K562 (cell line): ENCODE measurements around the gene FBXL13. TPM values are rescaled to one million over a fixed set of nuclear protein-coding genes. Genes with fewer than 3 reads are reported as not detected.

Experiments used
- ATAC-seq: fragments of 200-7000 bp; cut with Tn5 transposase; 3 replicates; pipeline ENCODE4 v1.9.1; 2020; ENCODE audit warnings: moderate library complexity
- BruUV-seq: library from RNA; stranded (reverse); fragments of 400-500 nt; replicated peaks from 2 replicates; lab custom pipeline; 2021; lab: Mats Ljungman, UMichigan
- CTCF ChIA-PET: fragments of 300-600 bp; formaldehyde crosslinking; extraction: SDS; loops from one replicate; lab custom pipeline; 2021; ENCODE audit warnings: low intra/inter-chr PET ratio; lab: Yijun Ruan, JAX
- POLR2A ChIA-PET: fragments of 300-600, 350-650 bp; sonication (Branson Sonifier 250); formaldehyde crosslinking; extraction: SDS; loops from one replicate; lab custom pipeline; 2021; ENCODE audit warnings: antibody characterized with exemption, inconsistent platforms; lab: Yijun Ruan, JAX
- DNase-seq, 4 experiments: peaks; one replicate each; pipeline versions ENCODE4 v3.0.0 to v3.0.0-alpha.2; 2011 to 2018; ENCODE audit warnings: low spot score in 3 of 4, mixed read lengths in 3 of 4; ENCODE audit errors: extremely low read depth in 1 of 4
- FAIRE-seq: peaks from 2 replicates; lab custom pipeline; 2011; peaks lifted over from hg19 to GRCh38; lab: Jason Lieb, UNC
- H2AFZ ChIP-seq: 2 replicates; pipeline ENCODE4 v1.6.0; 2011; ENCODE audit warnings: low read depth, low read length, control low read depth, inconsistent platforms
- H3K27ac ChIP-seq: fragments of 200-600 bp; 3 replicates; pipeline ENCODE4 v1.8.0; 2011; ENCODE audit warnings: low read depth, mild to moderate bottlenecking, control low read depth, inconsistent platforms, low read length, moderate library complexity, mixed read lengths; ENCODE audit errors: extremely low read depth
- H3K27me3 ChIP-seq, 2 experiments: fragments of 300-600 bp in 1 of 2; 2 replicates in 1 of 2; 3 replicates in 1 of 2; pipeline versions ENCODE4 v1.6.0 to v1.8.0; 2011; ENCODE audit warnings: inconsistent platforms in 2 of 2, low read length in 2 of 2, mild to moderate bottlenecking in 1 of 2, mixed read lengths in 1 of 2, moderate library complexity in 1 of 2; ENCODE audit not compliant: control insufficient read depth in 2 of 2, insufficient read depth in 2 of 2
- H3K36me3 ChIP-seq: fragments of 300-600 bp; 3 replicates; pipeline ENCODE4 v1.8.0; 2011; ENCODE audit warnings: mild to moderate bottlenecking, low read length, inconsistent platforms; ENCODE audit not compliant: control insufficient read depth, insufficient read depth
- H3K4me1 ChIP-seq, 2 experiments: fragments of 200-600 bp in 1 of 2; replicated peaks in 1 of 2; 2 replicates in 1 of 2; 3 replicates in 1 of 2; pipeline versions ENCODE4 v1.5.1 to v1.8.0; 2011; ENCODE audit warnings: inconsistent platforms in 2 of 2, low read length in 2 of 2, mild to moderate bottlenecking in 1 of 2, mixed read lengths in 1 of 2, moderate library complexity in 1 of 2; ENCODE audit not compliant: control insufficient read depth in 2 of 2, insufficient read depth in 2 of 2
- H3K4me2 ChIP-seq: 2 replicates; pipeline ENCODE4 v1.6.1; 2011; ENCODE audit warnings: low read length, control low read depth, inconsistent platforms, mixed read lengths; ENCODE audit not compliant: insufficient read depth
- H3K4me3 ChIP-seq: fragments of 200-600 bp; sonication (generic), shearing (Covaris generic); 2 replicates; pipeline ENCODE4 v1.5.1; 2016; ENCODE audit warnings: control low read depth, inconsistent platforms
- H3K79me2 ChIP-seq: fragments of 200-600 bp; 3 replicates; pipeline ENCODE4 v1.8.0; 2011; ENCODE audit warnings: low read length, inconsistent platforms; ENCODE audit not compliant: control insufficient read depth, insufficient read depth
- H3K9ac ChIP-seq, 2 experiments: 2 replicates each; pipeline versions ENCODE4 v1.6.0 to v1.6.1; 2011; ENCODE audit warnings: low read depth in 2 of 2, low read length in 2 of 2, control low read depth in 1 of 2, inconsistent platforms in 1 of 2, mild to moderate bottlenecking in 1 of 2, mixed read lengths in 1 of 2; ENCODE audit not compliant: insufficient read depth in 1 of 2
- H3K9me1 ChIP-seq: one replicate; pipeline ENCODE4 v1.6.0; 2011; ENCODE audit warnings: inconsistent platforms, mild to moderate bottlenecking, low read length, moderate library complexity; ENCODE audit not compliant: control insufficient read depth, insufficient read depth
- H3K9me3 ChIP-seq: replicated peaks from 2 replicates; pipeline ENCODE4 v1.5.1; 2011; ENCODE audit warnings: low read depth, low read length, inconsistent platforms; ENCODE audit not compliant: control insufficient read depth, insufficient read depth
- H4K20me1 ChIP-seq: replicated peaks from 2 replicates; pipeline ENCODE4 v1.6.1; 2011; ENCODE audit warnings: low read length, inconsistent platforms, mixed read lengths; ENCODE audit not compliant: control insufficient read depth, insufficient read depth
- BRD4 ChIP-seq: fragments of 200-600 bp; sonication (generic); IDR thresholded peaks from 2 replicates; pipeline ENCODE4 v1.6.1; 2017; ENCODE audit warnings: inconsistent platforms
- CHD1 ChIP-seq: fragments of 200-600 bp; sonication (generic); IDR thresholded peaks from one replicate; pipeline ENCODE4 v1.6.1; 2012; ENCODE audit warnings: mild to moderate bottlenecking, moderate library complexity, low read length, inconsistent platforms
- CREBBP ChIP-seq: IDR thresholded peaks from one replicate; pipeline ENCODE4 v1.6.1; 2012; ENCODE audit warnings: low read depth, mild to moderate bottlenecking, control low read depth, inconsistent platforms, low read length
- DLX4 ChIP-seq: fragments of 250-450 bp; sonication (Bioruptor Pico); IDR thresholded peaks from 2 replicates; pipeline ENCODE4 v1.6.1; 2021; ENCODE audit warnings: mild to moderate bottlenecking
- ETV6 ChIP-seq, 3 experiments: fragments of 150-350 bp in 1 of 3; sonication (generic) in 1 of 3; formaldehyde crosslinking in 1 of 3; IDR thresholded peaks; 2 replicates each; pipeline versions ENCODE4 v1.6.1 to v1.8.0; 2014 to 2022; ENCODE audit warnings: borderline replicate concordance in 2 of 3, low read depth in 2 of 3, antibody characterized with exemption in 1 of 3, low read length in 1 of 3, mild to moderate bottlenecking in 1 of 3, missing genetic modification reagents in 1 of 3
- FOSL1 ChIP-seq: fragments of 200-800 bp; sonication (Bioruptor generic); conservative IDR thresholded peaks from 2 replicates; pipeline ENCODE4 v1.6.1; 2016; ENCODE audit warnings: missing genetic modification characterization, missing compliant biosample characterization
- FOXK2 ChIP-seq, 2 experiments: fragments of 450-650 bp; IDR thresholded peaks in 1 of 2; conservative IDR thresholded peaks in 1 of 2; 2 replicates each; pipeline ENCODE4 v1.6.1; 2016; ENCODE audit warnings: low read depth in 2 of 2, mild to moderate bottlenecking in 1 of 2
- MBD2 ChIP-seq: sonication (generic); IDR thresholded peaks from 2 replicates; pipeline ENCODE4 v1.6.1; 2016; ENCODE audit warnings: low read depth, borderline replicate concordance
- PHB2 ChIP-seq: fragments of 450-650 bp; IDR thresholded peaks from 2 replicates; pipeline ENCODE4 v1.6.1; 2017; ENCODE audit warnings: low read depth
- POU5F1 ChIP-seq: fragments of 150-350 bp; IDR thresholded peaks from 2 replicates; pipeline ENCODE4 v1.6.1; 2014; ENCODE audit warnings: borderline replicate concordance, low read length, low read depth, mild to moderate bottlenecking; ENCODE audit not compliant: partially characterized antibody
- TAL1 ChIP-seq: fragments of 450-650 bp; IDR thresholded peaks from 2 replicates; pipeline ENCODE4 v1.6.1; 2016; ENCODE audit warnings: mild to moderate bottlenecking
- YBX1 ChIP-seq: fragments of 450-650 bp; IDR thresholded peaks from 2 replicates; pipeline ENCODE4 v1.7.1; 2016; ENCODE audit warnings: mild to moderate bottlenecking
- ZC3H4 ChIP-seq: sonication (generic); formaldehyde crosslinking; IDR thresholded peaks from 2 replicates; pipeline ENCODE4 v1.9.0; 2021; ENCODE audit warnings: missing genetic modification reagents, borderline replicate concordance
- ZFP30 ChIP-seq: fragments of 250-450 bp; sonication (Bioruptor Pico); IDR thresholded peaks from 2 replicates; pipeline ENCODE4 v1.8.0; 2022; ENCODE audit warnings: moderate library complexity, mild to moderate bottlenecking, inconsistent platforms, borderline replicate concordance
- ZKSCAN3 ChIP-seq: fragments of 250-450 bp; sonication (Bioruptor Pico); IDR thresholded peaks from 2 replicates; pipeline ENCODE4 v1.4.0; 2020
- WGBS: fragments of 100-300 bp; shearing (Covaris generic); methylation state at CpG from one replicate; pipeline ENCODE4 v1.1.6; 2016; ENCODE audit warnings: low coverage, mixed read lengths; ENCODE audit not compliant: insufficient coverage; ENCODE audit errors: missing lambda C conversion rate; 5-methylcytosine and 5-hydroxymethylcytosine counted together
- in situ Hi-C: fragments of 300-500 bp; cut with MboI; formaldehyde crosslinking; loops from 4 replicates; pipeline ENCODE4 v1.15.0; 2018; ENCODE audit warnings: inconsistent platforms, mixed read lengths
- intact Hi-C: fragments of 100-400 bp; cut with micrococcal nuclease; formaldehyde crosslinking; loops from 2 replicates; pipeline ENCODE4 v1.14.2; 2022
- polyA plus RNA-seq, 8 experiments: library from polyadenylated mRNA; depleted of rRNA in 4 of 8; stranded (reverse) in 5 of 8; unstranded in 3 of 8; fragments of >200 nt; fragmentation: Nextera tagmentation in 2 of 8; fragmentation: Illumina TruSeq in 1 of 8; extraction: Ambion mirVana in 2 of 8; extraction: Trizol in 1 of 8; gene quantifications; 2 replicates each; pipeline versions ENCODE4 v1.2.1 to v1.2.3, GENCODE V29; 2011 to 2014; ENCODE audit warnings: inconsistent platforms in 1 of 8, missing spikeins in 1 of 8
- total RNA-seq, 7 experiments: library from RNA; depleted of rRNA in 6 of 7; stranded (reverse); fragments of >200 nt in 6 of 7; fragmentation: Illumina TruSeq in 2 of 7; extraction: Trizol in 2 of 7; gene quantifications; 2 replicates each; pipeline versions ENCODE4 v1.2.1 to v1.2.3, GENCODE V29; 2011 to 2021; ENCODE audit warnings: low replicate concordance in 1 of 7

Gene FBXL13
- total and polyA plus RNA-seq, 9 of the 15 experiments (the other 6 are each of a cell fraction or from before 2014, with no cell fraction given): 16.3 to 55.0 (median 25.4) TPM

GRCh38 chr7:103097041-103097440, 22.4 kb upstream of the FBXL13 start:
- H3K4me3 ChIP-seq: no peak overlapping the region
- no peak overlapping the region for H3K4me2 ChIP-seq
- H3K9ac ChIP-seq: no peak overlapping the region
- intact Hi-C loops (no loop called here), in situ Hi-C loops (no loop called here)
- no peak overlapping the region for H2AFZ ChIP-seq
- ChIA-PET POLR2A (interaction anchor here (0.7 to 2.5 kb wide), 4 partner anchors 8 to 52 kb away, joined by 3 to 11 read pairs (median 4); partner anchors contain the start of gene NAPEPLD), CTCF (no interaction called here)
- no peak overlapping the region for H3K27ac ChIP-seq
- no peaks in the 10 kb centered on the region for H3K9me1 ChIP-seq
- no peaks in the 10 kb centered on the region for H3K9me3 ChIP-seq
- FAIRE-seq (no peak), ATAC-seq (no peak), DNase-seq (no peak)
- no TSS peak for BruUV-seq
- H4K20me1 ChIP-seq: no peaks in the 10 kb centered on the region
- peaks cover 72% of the 10 kb centered on the region for H3K36me3 ChIP-seq
- 90% methylated on average over 2 of the region's 2 CpGs for WGBS
- H3K79me2 ChIP-seq: no peaks in the 10 kb centered on the region
- TF ChIP-seq ZC3H4 (CRISPR knock-in tag): no peak
- no peak for TF ChIP-seq CREBBP
- no peak for TF ChIP-seq CHD1
- no peak for TF ChIP-seq FOSL1 (tag)
- TF ChIP-seq FOXK2 (conservative IDR thresholded peaks at IDR 0.05 in 1 of 2, IDR thresholded peaks at IDR 0.05 in 1 of 2; ENCODE audit: low read depth in 2 of 2): no peak
- TF ChIP-seq ETV6 (IDR thresholded peaks at IDR 0.05; ENCODE audit: borderline replicate concordance in 1 of 2, low read depth in 2 of 2, low read length in 1 of 2): no peak
- no peak for TF ChIP-seq ETV6 (CRISPR knock-in tag; IDR thresholded peaks at IDR 0.05; ENCODE audit: borderline replicate concordance)
- TF ChIP-seq ZFP30: no peak
- TF ChIP-seq TAL1: no peak
- no peak for TF ChIP-seq BRD4
- TF ChIP-seq ZKSCAN3 (CRISPR knock-in tag): no peak
- no peak for TF ChIP-seq YBX1
- no peak for TF ChIP-seq DLX4 (CRISPR knock-in tag)
- no peak for TF ChIP-seq POU5F1
- no peak for TF ChIP-seq PHB2
- no peak for TF ChIP-seq MBD2
- no peaks in the 10 kb centered on the region for H3K4me1 ChIP-seq
- H3K27me3 ChIP-seq: no peaks in the 10 kb centered on the region
